H1 (cell line): Measurements from ENCODE around the gene BAD. TPM values are rescaled to one million over a fixed set of nuclear protein-coding genes. Genes with fewer than 3 reads are reported as not detected.
"Not testable (repeated sequence)": the region's sequence is repeated elsewhere in the genome, so short reads cannot be mapped to it uniquely, and the experiment has no call there.

Experiments
- CTCF ChIA-PET: fragments of 300-600 bp; sonication (Branson Sonifier 250); formaldehyde crosslinking; loops from one replicate; lab custom pipeline; 2021; ENCODE audit not compliant: partially characterized antibody; lab: Charles Lee
- POLR2A ChIA-PET: fragments of 300-600 bp; sonication (Branson Sonifier 250); formaldehyde crosslinking; loops from one replicate; lab custom pipeline; 2021; ENCODE audit warnings: inconsistent platforms; ENCODE audit not compliant: partially characterized antibody; lab: Charles Lee
- DNase-seq, 2 experiments: peaks; one replicate each; pipeline versions ENCODE4 v3.0.0 to v3.0.0-alpha.2; 2010 to 2022; ENCODE audit warnings: low spot score in 2 of 2, low read depth in 1 of 2, mixed read lengths in 1 of 2
- FAIRE-seq: peaks from 2 replicates; lab custom pipeline; 2011; peaks lifted over from hg19 to GRCh38; lab: Jason Lieb, UNC
- H2AFZ ChIP-seq: 2 replicates; pipeline ENCODE4 v1.8.1; 2012; ENCODE audit warnings: low read length, inconsistent platforms
- H2AK5ac ChIP-seq: 2 replicates; pipeline ENCODE4 v1.6.1; 2013; ENCODE audit warnings: low read depth, low read length
- H2BK120ac ChIP-seq: replicated peaks from 2 replicates; pipeline ENCODE3; 2013; ENCODE audit warnings: low read depth, low read length, inconsistent platforms
- H2BK12ac ChIP-seq: 2 replicates; pipeline ENCODE4 v1.6.1; 2013; ENCODE audit warnings: low read depth, low read length
- H2BK15ac ChIP-seq: 2 replicates; pipeline ENCODE4 v1.6.1; 2013; ENCODE audit warnings: low read length
- H2BK20ac ChIP-seq: 2 replicates; pipeline ENCODE4 v1.6.1; 2013; ENCODE audit warnings: low read length
- H2BK5ac ChIP-seq: 2 replicates; pipeline ENCODE4 v1.6.1; 2013; ENCODE audit warnings: low read depth, low read length
- H3K14ac ChIP-seq: 2 replicates; pipeline ENCODE4 v1.6.1; 2013; ENCODE audit warnings: inconsistent platforms; ENCODE audit not compliant: insufficient read length
- H3K18ac ChIP-seq: 2 replicates; pipeline ENCODE4 v1.6.1; 2013; ENCODE audit warnings: low read length; ENCODE audit errors: extremely low read depth
- H3K23ac ChIP-seq: 2 replicates; pipeline ENCODE4 v1.6.1; 2013; ENCODE audit warnings: inconsistent platforms; ENCODE audit not compliant: insufficient read length
- H3K23me2 ChIP-seq: 2 replicates; pipeline ENCODE4 v1.6.1; 2013; ENCODE audit warnings: low read depth, low read length
- H3K27ac ChIP-seq: 2 replicates; pipeline ENCODE4 v1.6.1; 2011; ENCODE audit warnings: low read depth, low read length, inconsistent platforms
- H3K27me3 ChIP-seq, 4 experiments: replicated peaks in 1 of 4; 1 replicate in 1 of 4; 2 replicates in 3 of 4; pipeline versions ENCODE4 v1.6.1 to v1.8.1; 2011 to 2013; ENCODE audit warnings: low read length in 3 of 4, mild to moderate bottlenecking in 3 of 4, inconsistent platforms in 2 of 4, mixed read lengths in 2 of 4, moderate library complexity in 1 of 4; ENCODE audit not compliant: control insufficient read depth in 3 of 4, insufficient read depth in 3 of 4; ENCODE audit errors: extremely low read depth in 1 of 4
- H3K36me3 ChIP-seq, 4 experiments: 2 replicates each; pipeline versions ENCODE4 v1.6.1 to v1.8.1; 2011 to 2013; ENCODE audit warnings: mild to moderate bottlenecking in 4 of 4, low read length in 3 of 4, moderate library complexity in 2 of 4, control low read depth in 1 of 4, inconsistent platforms in 1 of 4; ENCODE audit not compliant: insufficient read depth in 4 of 4, control insufficient read depth in 2 of 4
- H3K4ac ChIP-seq: replicated peaks from 2 replicates; pipeline ENCODE3; 2013; ENCODE audit warnings: low read length, low read depth, mixed read lengths, inconsistent platforms; ENCODE audit not compliant: insufficient read length
- H3K4me1 ChIP-seq, 4 experiments: replicated peaks in 1 of 4; 1 replicate in 1 of 4; 2 replicates in 3 of 4; pipeline versions ENCODE4 v1.6.1 to v1.8.1; 2011 to 2013; ENCODE audit warnings: low read length in 3 of 4, inconsistent platforms in 2 of 4, mixed read lengths in 1 of 4; ENCODE audit not compliant: insufficient read depth in 4 of 4, control insufficient read depth in 3 of 4
- H3K4me2 ChIP-seq, 2 experiments: 2 replicates each; pipeline versions ENCODE4 v1.6.1 to v1.8.1; 2011 to 2013; ENCODE audit warnings: low read depth in 2 of 2, low read length in 2 of 2, control low read depth in 1 of 2, inconsistent platforms in 1 of 2, mild to moderate bottlenecking in 1 of 2; ENCODE audit not compliant: insufficient read depth in 1 of 2
- H3K4me3 ChIP-seq, 4 experiments: fragments of 200-600, 300-600 bp in 1 of 4; sonication (generic), shearing (Covaris generic), sonication (Bioruptor Twin) in 1 of 4; 2 replicates each; pipeline versions ENCODE4 v1.5.1 to v1.8.1; 2011 to 2016; ENCODE audit warnings: low read length in 4 of 4, low read depth in 3 of 4, control low read depth in 2 of 4, inconsistent platforms in 2 of 4, mild to moderate bottlenecking in 2 of 4, mixed read lengths in 1 of 4, moderate library complexity in 1 of 4; ENCODE audit not compliant: insufficient read depth in 2 of 4; ENCODE audit errors: extremely low read depth in 1 of 4
- H3K56ac ChIP-seq: replicated peaks from 2 replicates; pipeline ENCODE3; 2013; ENCODE audit warnings: low read depth, mild to moderate bottlenecking, mixed read lengths, low read length, inconsistent platforms; ENCODE audit not compliant: insufficient read length
- H3K79me1 ChIP-seq: 2 replicates; pipeline ENCODE4 v1.6.1; 2013; ENCODE audit warnings: low read depth, low read length, control low read depth
- H3K79me2 ChIP-seq, 2 experiments: 2 replicates each; pipeline versions ENCODE4 v1.6.1 to v1.8.1; 2012 to 2013; ENCODE audit warnings: low read length in 2 of 2, mild to moderate bottlenecking in 2 of 2, inconsistent platforms in 1 of 2; ENCODE audit not compliant: insufficient read depth in 2 of 2, control insufficient read depth in 1 of 2
- H3K9ac ChIP-seq, 4 experiments: replicated peaks in 1 of 4; 1 replicate in 1 of 4; 2 replicates in 3 of 4; pipeline versions ENCODE4 v1.6.1 to v1.8.1; 2011 to 2013; ENCODE audit warnings: low read depth in 3 of 4, low read length in 3 of 4, control low read depth in 2 of 4, mild to moderate bottlenecking in 2 of 4, moderate library complexity in 2 of 4, inconsistent platforms in 1 of 4; ENCODE audit errors: extremely low read depth in 1 of 4
- H3K9me3 ChIP-seq, 2 experiments: 2 replicates each; pipeline versions ENCODE4 v1.6.1 to v1.8.1; 2012 to 2013; ENCODE audit warnings: mild to moderate bottlenecking in 2 of 2, moderate library complexity in 2 of 2, control low read depth in 1 of 2, inconsistent platforms in 1 of 2, low read depth in 1 of 2, low read length in 1 of 2, mixed read lengths in 1 of 2; ENCODE audit not compliant: insufficient read depth in 2 of 2
- H4K20me1 ChIP-seq, 2 experiments: replicated peaks in 1 of 2; 2 replicates each; pipeline versions ENCODE3 to v1.8.1; 2011 to 2013; ENCODE audit warnings: inconsistent platforms in 2 of 2, low read length in 2 of 2, mild to moderate bottlenecking in 1 of 2; ENCODE audit not compliant: insufficient read depth in 2 of 2, control insufficient read depth in 1 of 2
- H4K5ac ChIP-seq: 2 replicates; pipeline ENCODE4 v1.6.1; 2013; ENCODE audit warnings: low read length, low read depth, mixed read lengths, inconsistent platforms; ENCODE audit not compliant: insufficient read length
- H4K8ac ChIP-seq: 2 replicates; pipeline ENCODE4 v1.8.0; 2013; ENCODE audit warnings: mild to moderate bottlenecking, moderate library complexity, low read length, inconsistent platforms; ENCODE audit not compliant: insufficient read depth; ENCODE audit errors: extremely low read depth
- H4K91ac ChIP-seq: replicated peaks from 2 replicates; pipeline ENCODE3; 2013; ENCODE audit warnings: low read length, mixed read lengths, inconsistent platforms; ENCODE audit not compliant: insufficient read length
- WGBS, 2 experiments: shearing (Covaris generic) in 1 of 2; methylation state at CpG; one replicate each; pipeline versions ENCODE4 v1.1.6 to v1.1.7; 2013 to 2015; ENCODE audit warnings: low lambda C conversion rate in 2 of 2, mixed read lengths in 2 of 2, inconsistent platforms in 1 of 2, low coverage in 1 of 2, missing lambda C conversion rate in 1 of 2; ENCODE audit not compliant: insufficient replicate concordance in 2 of 2, insufficient coverage in 1 of 2, insufficient read length in 1 of 2; ENCODE audit errors: extremely low coverage in 1 of 2, missing lambda C conversion rate in 1 of 2; 5-methylcytosine and 5-hydroxymethylcytosine counted together
- polyA plus RNA-seq, 7 experiments: library from polyadenylated mRNA; depleted of rRNA in 3 of 7; stranded (reverse) in 5 of 7; unstranded in 2 of 7; fragments of >200 nt in 5 of 7; fragments of 200-250 nt in 2 of 7; gene quantifications; 1 replicate in 5 of 7; 2 replicates in 1 of 7; 4 replicates in 1 of 7; pipeline versions ENCODE4 v1.2.1 to v1.2.3, GENCODE V29; 2011 to 2013; ENCODE audit warnings: missing spikeins in 2 of 7, mixed read lengths in 2 of 7
- total RNA-seq: library from RNA; stranded (reverse); fragmentation: NEBNext Ultra II Directional; extraction: Animal tissue kit (Norgen Biotek cat#: 25700); gene quantifications from 2 replicates; pipeline ENCODE4 v1.2.1, GENCODE V29; 2021

Gene BAD
- total and polyA plus RNA-seq, 2 of the 8 experiments (the other 6 are each of a cell fraction or from before 2014, with no cell fraction given) = 23.1 to 33.7 TPM

DNA sequence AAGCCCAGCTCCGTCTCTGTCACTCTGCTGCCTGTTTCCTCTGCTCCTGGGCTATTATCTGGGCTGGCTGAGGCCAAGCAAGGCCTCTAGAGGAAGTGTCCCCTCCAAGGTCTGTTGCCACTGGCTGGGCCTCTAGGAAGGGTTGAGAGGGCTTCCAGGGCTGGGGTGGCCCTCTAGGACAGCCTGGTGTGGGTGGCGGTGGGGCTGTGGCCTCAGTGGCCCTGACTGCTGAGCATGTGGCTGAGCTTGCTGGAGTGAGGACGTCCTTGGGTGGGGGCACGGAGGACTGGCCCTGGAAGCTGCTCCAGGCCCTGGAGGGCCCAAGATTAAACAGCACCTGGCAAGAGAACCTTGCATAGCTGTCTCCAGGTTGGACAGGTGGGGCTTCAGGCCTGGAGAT lies 39.5 kb upstream of the BAD start:
- not testable (repeated sequence) for H3K4ac ChIP-seq, H2BK15ac ChIP-seq, H2AK5ac ChIP-seq, H3K79me1 ChIP-seq, H3K56ac ChIP-seq, H3K27ac ChIP-seq, H3K4me3 ChIP-seq, H3K14ac ChIP-seq, H2BK120ac ChIP-seq, H3K23ac ChIP-seq, H2BK20ac ChIP-seq, H3K23me2 ChIP-seq, H2AFZ ChIP-seq, H4K5ac ChIP-seq, H2BK12ac ChIP-seq, H3K9me3 ChIP-seq, H3K18ac ChIP-seq, DNase-seq, H4K8ac ChIP-seq, H3K9ac ChIP-seq, H4K91ac ChIP-seq, H3K4me2 ChIP-seq, FAIRE-seq, H3K27me3 ChIP-seq, H3K4me1 ChIP-seq, H4K20me1 ChIP-seq, H3K79me2 ChIP-seq
- Histone ChIP-seq H2BK5ac (peak overlapping the region; percentile 80), H3K36me3 (peaks cover 0 to 16% (median 3%) of the 10 kb centered on the region in 4 experiments; a peak in 6 of 8 replicates)
- 94% methylated on average over 3 of the region's 4 CpGs; no CpG with 5 or more reads in 1 of the 2 experiments for WGBS, 2 experiments
- ChIA-PET POLR2A (interaction anchor here (0.7 to 1.9 kb wide), 3 partner anchors 11 to 53 kb away, joined by 3 to 7 read pairs (median 4); no protein-coding TSS in a partner anchor), CTCF (interaction anchor here (0.7 to 37.6 kb wide), 9 partner anchors 8 to 234 kb away, joined by 3 to 614 read pairs (median 16); partner anchors contain the start of genes CATSPERZ, CCDC88B, ESRRA and PRDX5)
